HG03469 (cell line): ENCODE data around the gene NACC2.
"Not testable (repeated sequence)": the region's sequence is repeated elsewhere in the genome, so short reads cannot be mapped to it uniquely, and the experiment has no call there.

ENCODE experiments used
- ATAC-seq: cut with Tn5 transposase; IDR thresholded peaks from one replicate; pipeline ENCODE4 v1.9.1; 2021; ENCODE audit warnings: mild to moderate bottlenecking, moderate library complexity, moderate number of reproducible peaks; ENCODE audit not compliant: unreplicated experiment

Gene NACC2

GRCh38 chr9:136047775-136048559, 47.1 kb downstream of the NACC2 start:
- no peak for ATAC-seq

GRCh38 chr9:136047076-136047774, 47.9 kb downstream of the NACC2 start:
- no peak for ATAC-seq

GRCh38 chr9:136046554-136046920, 48.6 kb downstream of the NACC2 start:
- ATAC-seq: no peak

- no peak for ATAC-seq
Observed at GRCh38 chr9:136045595-136046553, 49.2 kb downstream of the NACC2 start.

GRCh38 chr9:136044971-136045594, 50.0 kb downstream of the NACC2 start:
- ATAC-seq: no peak

GRCh38 chr9:136044207-136044970, 50.7 kb downstream of the NACC2 start:
- no peak for ATAC-seq

- no peak for ATAC-seq
Observed at GRCh38 chr9:136043441-136043991, 51.6 kb downstream of the NACC2 start.

- no peak for ATAC-seq
Observed at GRCh38 chr9:136042541-136042940, 52.5 kb downstream of the NACC2 start.

GRCh38 chr9:136040848-136041247, 54.2 kb downstream of the NACC2 start:
- ATAC-seq: not testable (repeated sequence)

GRCh38 chr9:136039488-136039887, 55.6 kb downstream of the NACC2 start:
- ATAC-seq: no peak

GRCh38 chr9:136036848-136037247, 58.2 kb downstream of the NACC2 start:
- ATAC-seq: no peak

GRCh38 chr9:136036050-136036449, 59.0 kb downstream of the NACC2 start:
- ATAC-seq: no peak

GRCh38 chr9:136031741-136032730, 63.1 kb downstream of the NACC2 start:
- no peak for ATAC-seq

GRCh38 chr9:136031094-136031493, 64.0 kb downstream of the NACC2 start:
- no peak for ATAC-seq

- no peak for ATAC-seq
Observed at GRCh38 chr9:136029556-136029955, 65.5 kb downstream of the NACC2 start.

- no peak for ATAC-seq
Observed at GRCh38 chr9:136028760-136029470, 66.2 kb downstream of the NACC2 start.

GRCh38 chr9:136026943-136027289, 68.2 kb downstream of the NACC2 start:
- ATAC-seq: not testable (repeated sequence)
